Loucy (cell line): ENCODE measurements around the gene MYBBP1A.

Experiments used
- H2AFZ ChIP-seq: fragments of 200-600 bp; sonication (generic); 2 replicates; pipeline ENCODE4 v1.6.0; 2016; ENCODE audit warnings: antibody characterized with exemption, mild to moderate bottlenecking, low read length, moderate library complexity
- H3F3A ChIP-seq: fragments of 200-600 bp; 2 replicates; pipeline ENCODE4 v1.6.0; 2016; ENCODE audit warnings: antibody characterized with exemption, low read depth, mild to moderate bottlenecking
- H3K27me3 ChIP-seq: fragments of 200-600 bp; sonication (generic); 2 replicates; pipeline ENCODE4 v1.6.1; 2014; ENCODE audit warnings: low read length, mild to moderate bottlenecking; ENCODE audit not compliant: insufficient read depth, poor library complexity, severe bottlenecking
- H3K36me3 ChIP-seq: fragments of 200-600 bp; sonication (generic); 2 replicates; pipeline ENCODE4 v1.6.1; 2016; ENCODE audit warnings: low read length; ENCODE audit not compliant: insufficient read depth
- H3K4me1 ChIP-seq: fragments of 200-600 bp; sonication (generic); 2 replicates; pipeline ENCODE4 v1.5.1; 2014; ENCODE audit warnings: low read length, mild to moderate bottlenecking; ENCODE audit not compliant: insufficient read depth, poor library complexity, severe bottlenecking
- H3K4me2 ChIP-seq: fragments of 200-600 bp; sonication (generic); 2 replicates; pipeline ENCODE4 v1.6.0; 2014; ENCODE audit warnings: antibody characterized with exemption, low read length, low read depth, mild to moderate bottlenecking; ENCODE audit not compliant: poor library complexity, severe bottlenecking
- H3K4me3 ChIP-seq: fragments of 200-600 bp; sonication (generic); 2 replicates; pipeline ENCODE4 v1.5.1; 2014; ENCODE audit warnings: low read length, mild to moderate bottlenecking, mixed read lengths; ENCODE audit not compliant: poor library complexity, severe bottlenecking
- H3K79me2 ChIP-seq: fragments of 200-600 bp; sonication (generic); 2 replicates; pipeline ENCODE4 v1.6.1; 2014; ENCODE audit warnings: low read length; ENCODE audit not compliant: insufficient read depth
- H3K9ac ChIP-seq: fragments of 200-600 bp; sonication (generic); 2 replicates; pipeline ENCODE4 v1.6.0; 2014; ENCODE audit warnings: mild to moderate bottlenecking, low read depth, low read length, moderate library complexity; ENCODE audit not compliant: poor library complexity, severe bottlenecking
- H3K9me2 ChIP-seq: fragments of 200-600 bp; sonication (generic); replicated peaks from 2 replicates; pipeline ENCODE4 v1.6.1; 2016; ENCODE audit warnings: low read depth, low read length, mixed read lengths
- H3K9me3 ChIP-seq: fragments of 200-600 bp; sonication (generic); 2 replicates; pipeline ENCODE4 v1.6.1; 2014; ENCODE audit warnings: mild to moderate bottlenecking, antibody characterized with exemption, low read length, low read depth; ENCODE audit not compliant: insufficient read depth
- H4K20me1 ChIP-seq: fragments of 200-600 bp; sonication (generic); 2 replicates; pipeline ENCODE4 v1.6.0; 2014; ENCODE audit warnings: antibody characterized with exemption, low read length, mild to moderate bottlenecking; ENCODE audit not compliant: insufficient read depth, poor library complexity, severe bottlenecking
- CTCF ChIP-seq: fragments of 200-600 bp; sonication (generic); conservative IDR thresholded peaks from 2 replicates; pipeline ENCODE4 v1.5.1; 2014; ENCODE audit warnings: mild to moderate bottlenecking, antibody characterized with exemption, low read length
- EZH2phosphoT487 ChIP-seq: fragments of 200-600 bp; IDR thresholded peaks from 2 replicates; pipeline ENCODE4 v1.6.1; 2018; ENCODE audit warnings: antibody characterized with exemption, mild to moderate bottlenecking, moderate library complexity, borderline replicate concordance

The MYBBP1A gene

GRCh38 chr17:4559139-4559791, 4.1 kb upstream of the MYBBP1A start:
- Histone ChIP-seq H3F3A (no peaks in the 10 kb centered on the region), H4K20me1 (peaks cover 7% of the 10 kb centered on the region), H3K4me3 (no peak overlapping the region), H3K4me1 (peaks cover 34% of the 10 kb centered on the region), H3K9me3 (no peaks in the 10 kb centered on the region), H3K9ac (no peak overlapping the region), H3K4me2 (no peak overlapping the region), H3K36me3 (no peaks in the 10 kb centered on the region), H3K27me3 (no peaks in the 10 kb centered on the region), H2AFZ (no peak overlapping the region), H3K79me2 (peaks cover 19% of the 10 kb centered on the region), H3K9me2 (no peaks in the 10 kb centered on the region)
- TF ChIP-seq EZH2phosphoT487 (no peak), CTCF (no peak)

GRCh38 chr17:4558347-4558971, 3.3 kb upstream of the MYBBP1A start:
- H3K36me3 ChIP-seq = no peaks in the 10 kb centered on the region
- no peak overlapping the region for H3K9ac ChIP-seq
- peaks cover 27% of the 10 kb centered on the region for H3K79me2 ChIP-seq
- H3K9me3 ChIP-seq = no peaks in the 10 kb centered on the region
- H3F3A ChIP-seq = no peaks in the 10 kb centered on the region
- no peaks in the 10 kb centered on the region for H3K9me2 ChIP-seq
- no peaks in the 10 kb centered on the region for H3K27me3 ChIP-seq
- peaks cover 42% of the 10 kb centered on the region for H3K4me1 ChIP-seq
- H3K4me3 ChIP-seq = no peak overlapping the region
- TF ChIP-seq EZH2phosphoT487 (no peak), CTCF (no peak)
- H4K20me1 ChIP-seq = peaks cover 8% of the 10 kb centered on the region
- H2AFZ ChIP-seq = no peak overlapping the region
- no peak overlapping the region for H3K4me2 ChIP-seq

- no peak for TF ChIP-seq EZH2phosphoT487
- TF ChIP-seq CTCF = no peak
- Histone ChIP-seq H3K9me3 (no peaks in the 10 kb centered on the region), H3F3A (no peaks in the 10 kb centered on the region), H2AFZ (no peak overlapping the region), H3K4me1 (peaks cover 41% of the 10 kb centered on the region), H4K20me1 (peaks cover 8% of the 10 kb centered on the region), H3K79me2 (peaks cover 31% of the 10 kb centered on the region), H3K36me3 (no peaks in the 10 kb centered on the region), H3K4me2 (no peak overlapping the region), H3K4me3 (no peak overlapping the region), H3K9me2 (no peaks in the 10 kb centered on the region), H3K27me3 (no peaks in the 10 kb centered on the region), H3K9ac (no peak overlapping the region)
Observed at GRCh38 chr17:4557626-4558346, 2.6 kb upstream of the MYBBP1A start.
